HepG2 (cell line): ENCODE measurements around the gene CLASRP. TPM values are rescaled to one million over a fixed set of nuclear protein-coding genes. Genes with fewer than 3 reads are reported as not detected.

Experiments
- ATAC-seq: fragments of 200-7000 bp; cut with Tn5 transposase; 3 replicates; pipeline ENCODE4 v1.9.1; 2020; ENCODE audit warnings: mild to moderate bottlenecking, moderate library complexity
- BruUV-seq: library from RNA; stranded (reverse); fragments of 400-500 nt; replicated peaks from 2 replicates; lab custom pipeline; 2021; lab: Mats Ljungman, UMichigan
- CTCF ChIA-PET: fragments of 300-600 bp; formaldehyde crosslinking; extraction: SDS; loops from one replicate; lab custom pipeline; 2021; ENCODE audit warnings: low total read pairs, inconsistent platforms, low intra/inter-chr PET ratio; lab: Yijun Ruan, JAX
- POLR2A ChIA-PET: fragments of 350-600 bp; sonication (Branson Sonifier 250); formaldehyde crosslinking; loops from one replicate; lab custom pipeline; 2020; ENCODE audit warnings: antibody characterized with exemption, inconsistent platforms; lab: Yijun Ruan, JAX
- DNase-seq: peaks from one replicate; pipeline ENCODE4 v3.0.0-alpha.2; 2015; ENCODE audit warnings: low spot score
- FAIRE-seq: peaks from 3 replicates; lab custom pipeline; 2011; peaks lifted over from hg19 to GRCh38; lab: Jason Lieb, UNC
- H2AFZ ChIP-seq: one replicate; pipeline ENCODE4 v1.6.1; 2011; ENCODE audit warnings: low read length, inconsistent platforms
- H3K27ac ChIP-seq: fragments of 300-600 bp; 3 replicates; pipeline ENCODE4 v1.8.0; 2011; ENCODE audit warnings: mixed run types, mild to moderate bottlenecking, mixed read lengths, low read length, inconsistent platforms; ENCODE audit not compliant: insufficient read depth; ENCODE audit errors: extremely low read length
- H3K27me3 ChIP-seq, 2 experiments: fragments of 200-600 bp in 1 of 2; 2 replicates in 1 of 2; 3 replicates in 1 of 2; pipeline versions ENCODE4 v1.6.0 to v1.8.0; 2011; ENCODE audit warnings: low read length in 2 of 2, mild to moderate bottlenecking in 2 of 2, moderate library complexity in 2 of 2, inconsistent platforms in 1 of 2; ENCODE audit not compliant: insufficient read depth in 2 of 2, control insufficient read depth in 1 of 2
- H3K36me3 ChIP-seq, 2 experiments: fragments of 200-600 bp in 1 of 2; replicated peaks in 1 of 2; 2 replicates in 1 of 2; 3 replicates in 1 of 2; pipeline versions ENCODE4 v1.5.1 to v1.8.0; 2011; ENCODE audit warnings: low read length in 2 of 2, inconsistent platforms in 1 of 2; ENCODE audit not compliant: insufficient read depth in 2 of 2, control insufficient read depth in 1 of 2
- H3K4me1 ChIP-seq: 2 replicates; pipeline ENCODE4 v1.5.1; 2012; ENCODE audit warnings: low read length, inconsistent platforms; ENCODE audit not compliant: insufficient read depth
- H3K4me2 ChIP-seq: 2 replicates; pipeline ENCODE4 v1.6.0; 2011; ENCODE audit warnings: low read depth, low read length, inconsistent platforms
- H3K4me3 ChIP-seq, 3 experiments: fragments of 200-600 bp in 1 of 3; sonication (generic), shearing (Covaris generic) in 1 of 3; replicated peaks in 1 of 3; 2 replicates each; pipeline ENCODE4 v1.5.1; 2011 to 2016; ENCODE audit warnings: low read length in 3 of 3, inconsistent platforms in 2 of 3, low read depth in 2 of 3, mild to moderate bottlenecking in 2 of 3, control low read depth in 1 of 3, mixed read lengths in 1 of 3; ENCODE audit not compliant: insufficient read depth in 1 of 3
- H3K79me2 ChIP-seq: one replicate; pipeline ENCODE4 v1.6.1; 2011; ENCODE audit warnings: low read length, inconsistent platforms; ENCODE audit not compliant: insufficient read depth
- H3K9ac ChIP-seq: 2 replicates; pipeline ENCODE4 v1.6.0; 2011; ENCODE audit warnings: mild to moderate bottlenecking, low read depth, low read length, inconsistent platforms; ENCODE audit not compliant: insufficient read depth
- H3K9me3 ChIP-seq: 2 replicates; pipeline ENCODE4 v1.5.1; 2012; ENCODE audit warnings: mild to moderate bottlenecking, low read length
- H4K20me1 ChIP-seq: 2 replicates; pipeline ENCODE4 v1.6.0; 2011; ENCODE audit warnings: inconsistent platforms, mild to moderate bottlenecking, low read length, moderate library complexity; ENCODE audit not compliant: insufficient read depth
- ARNT2 ChIP-seq: sonication (generic); formaldehyde crosslinking; IDR thresholded peaks from 2 replicates; pipeline ENCODE4 v1.8.0; 2022; ENCODE audit warnings: mild to moderate bottlenecking, low read depth, missing genetic modification reagents, moderate library complexity
- CBX5 ChIP-seq: sonication (generic); formaldehyde crosslinking; IDR thresholded peaks from 2 replicates; pipeline ENCODE4 v1.4.0; 2020; ENCODE audit warnings: missing genetic modification reagents, borderline replicate concordance
- DRAP1 ChIP-seq: IDR thresholded peaks from 2 replicates; pipeline ENCODE4 v1.6.1; 2016; ENCODE audit warnings: missing genetic modification reagents, missing compliant biosample characterization
- FOSL1 ChIP-seq: sonication (generic); formaldehyde crosslinking; IDR thresholded peaks from 2 replicates; pipeline ENCODE4 v1.9.0; 2021; ENCODE audit warnings: missing genetic modification reagents, borderline replicate concordance
- GTF3A ChIP-seq: sonication (generic); formaldehyde crosslinking; conservative IDR thresholded peaks from 2 replicates; pipeline ENCODE4 v1.4.0; 2020; ENCODE audit warnings: mild to moderate bottlenecking, missing genetic modification reagents
- JUNB ChIP-seq: sonication (generic); formaldehyde crosslinking; IDR thresholded peaks from 2 replicates; pipeline ENCODE4 v1.8.0; 2022; ENCODE audit warnings: missing genetic modification reagents, mild to moderate bottlenecking, borderline replicate concordance
- KLF9 ChIP-seq: IDR thresholded peaks from 2 replicates; pipeline ENCODE4 v1.6.1; 2016; ENCODE audit warnings: low read depth
- NFAT5 ChIP-seq: sonication (generic); formaldehyde crosslinking; IDR thresholded peaks from 2 replicates; pipeline ENCODE4 v1.4.0; 2020; ENCODE audit warnings: missing genetic modification reagents
- REST ChIP-seq, 2 experiments: IDR thresholded peaks; 2 replicates each; pipeline ENCODE4 v1.6.1; 2011 to 2012; ENCODE audit warnings: low read length in 2 of 2, borderline replicate concordance in 1 of 2, low read depth in 1 of 2, mild to moderate bottlenecking in 1 of 2, moderate library complexity in 1 of 2
- SMAD3 ChIP-seq: sonication (generic); formaldehyde crosslinking; IDR thresholded peaks from 2 replicates; pipeline ENCODE4 v1.4.0; 2020; ENCODE audit warnings: missing genetic modification reagents
- SNAPC2 ChIP-seq: sonication (generic); formaldehyde crosslinking; IDR thresholded peaks from 2 replicates; pipeline ENCODE4 v1.8.1; 2022; ENCODE audit warnings: mild to moderate bottlenecking, missing genetic modification reagents
- ZNF18 ChIP-seq: sonication (generic); formaldehyde crosslinking; IDR thresholded peaks from 2 replicates; pipeline ENCODE4 v1.8.0; 2022; ENCODE audit warnings: mild to moderate bottlenecking, missing genetic modification reagents; ENCODE audit not compliant: insufficient replicate concordance
- ZNF570 ChIP-seq: sonication (generic); formaldehyde crosslinking; IDR thresholded peaks from 2 replicates; pipeline ENCODE4 v1.4.0; 2020; ENCODE audit warnings: mild to moderate bottlenecking, missing genetic modification reagents, borderline replicate concordance
- ZNF761 ChIP-seq: sonication (generic); formaldehyde crosslinking; conservative IDR thresholded peaks from 2 replicates; pipeline ENCODE4 v1.4.0; 2020; ENCODE audit warnings: mild to moderate bottlenecking, missing genetic modification reagents
- WGBS: methylation state at CpG from one replicate; pipeline ENCODE4 v1.1.6; 2017; ENCODE audit warnings: low lambda C conversion rate; 5-methylcytosine and 5-hydroxymethylcytosine counted together
- in situ Hi-C: cut with HindIII; loops from 2 replicates; pipeline ENCODE4 v1.10.0; 2017; ENCODE audit warnings: low pct_unique_long_range_greater_than_20kb; ENCODE audit not compliant: extremely low pct_ligation_motif_present
- intact Hi-C: fragments of 100-400 bp; cut with micrococcal nuclease; formaldehyde crosslinking; loops from one replicate; pipeline ENCODE4 v1.10.0; 2022; ENCODE audit not compliant: unreplicated experiment
- polyA plus RNA-seq, 8 experiments: library from polyadenylated mRNA; depleted of rRNA in 3 of 8; stranded (reverse) in 7 of 8; unstranded in 1 of 8; fragments of >200 nt; fragmentation: Illumina TruSeq in 4 of 8; extraction: Trizol in 4 of 8; gene quantifications; 2 replicates each; pipeline versions ENCODE4 v1.2.1 to v1.2.3, GENCODE V29; 2011 to 2016; ENCODE audit warnings: low read depth in 4 of 8, missing spikeins in 1 of 8, mixed read lengths in 1 of 8; ENCODE audit not compliant: insufficient read depth in 1 of 8
- total RNA-seq, 5 experiments: library from RNA; depleted of rRNA; stranded (reverse); fragments of >200 nt; fragmentation: Illumina TruSeq; extraction: Trizol; gene quantifications; 2 replicates each; pipeline ENCODE4 v1.2.3, GENCODE V29; 2016; ENCODE audit warnings: low read depth in 1 of 5

The CLASRP gene
- total and polyA plus RNA-seq, 2 of the 13 experiments (the other 11 are each of a cell fraction or from before 2014, with no cell fraction given), result 32.0 to 51.4 TPM

- Histone ChIP-seq H3K9me3 (no peaks in the 10 kb centered on the region), H2AFZ (no peak overlapping the region), H3K36me3 (no peaks in the 10 kb centered on the region), H3K27me3 (no peaks in the 10 kb centered on the region), H3K79me2 (no peaks in the 10 kb centered on the region), H3K4me2 (no peak overlapping the region), H4K20me1 (no peaks in the 10 kb centered on the region), H3K27ac (no peak overlapping the region), H3K4me3 (no peak overlapping the region), H3K9ac (no peak overlapping the region), H3K4me1 (peaks cover 21% of the 10 kb centered on the region)
- POLR2A ChIA-PET, result no interaction called here
- DNase-seq, result no peak
- in situ Hi-C loops, result no loop called here
- intact Hi-C loops, result no loop called here
- 92% methylated on average over 7 of the region's 9 CpGs for WGBS
- no TSS peak for BruUV-seq
- FAIRE-seq, result no peak
- ATAC-seq, result no peak
- CTCF ChIA-PET, result no interaction called here
- no peak for TF ChIP-seq ZNF18 (CRISPR knock-in tag)
- no peak for TF ChIP-seq NFAT5 (CRISPR knock-in tag)
- no peak for TF ChIP-seq JUNB
- TF ChIP-seq DRAP1 (CRISPR knock-in tag), result no peak
- TF ChIP-seq REST (IDR thresholded peaks at IDR 0.05; ENCODE audit: borderline replicate concordance in 1 of 2, low read depth in 1 of 2, low read length in 2 of 2), result no peak
- TF ChIP-seq KLF9 (CRISPR knock-in tag), result no peak
- TF ChIP-seq CBX5 (CRISPR knock-in tag), result no peak
- TF ChIP-seq ZNF570 (CRISPR knock-in tag), result no peak
- TF ChIP-seq SMAD3 (CRISPR knock-in tag), result no peak
- TF ChIP-seq FOSL1, result no peak
- TF ChIP-seq SNAPC2 (CRISPR knock-in tag), result no peak
- no peak for TF ChIP-seq ZNF761 (CRISPR knock-in tag)
- TF ChIP-seq GTF3A, result no peak
- TF ChIP-seq ARNT2 (CRISPR knock-in tag), result no peak
These were observed 33.1 kb upstream of the CLASRP start for GRCh38 chr19:45005787-45006186.
